SIG-M5 treated with dmso at 0.1 percent for 504 hours (cell line): ENCODE results near the gene C12orf57.
A peak's percentile ranks its signal among the peaks of the same experiment; 100 is the strongest.

Experiments
- DNase-seq: peaks from one replicate; lab custom pipeline; 2025; ENCODE audit not compliant: unreplicated experiment; lab: John Stamatoyannopoulos, UW

C12orf57 gene

DNA sequence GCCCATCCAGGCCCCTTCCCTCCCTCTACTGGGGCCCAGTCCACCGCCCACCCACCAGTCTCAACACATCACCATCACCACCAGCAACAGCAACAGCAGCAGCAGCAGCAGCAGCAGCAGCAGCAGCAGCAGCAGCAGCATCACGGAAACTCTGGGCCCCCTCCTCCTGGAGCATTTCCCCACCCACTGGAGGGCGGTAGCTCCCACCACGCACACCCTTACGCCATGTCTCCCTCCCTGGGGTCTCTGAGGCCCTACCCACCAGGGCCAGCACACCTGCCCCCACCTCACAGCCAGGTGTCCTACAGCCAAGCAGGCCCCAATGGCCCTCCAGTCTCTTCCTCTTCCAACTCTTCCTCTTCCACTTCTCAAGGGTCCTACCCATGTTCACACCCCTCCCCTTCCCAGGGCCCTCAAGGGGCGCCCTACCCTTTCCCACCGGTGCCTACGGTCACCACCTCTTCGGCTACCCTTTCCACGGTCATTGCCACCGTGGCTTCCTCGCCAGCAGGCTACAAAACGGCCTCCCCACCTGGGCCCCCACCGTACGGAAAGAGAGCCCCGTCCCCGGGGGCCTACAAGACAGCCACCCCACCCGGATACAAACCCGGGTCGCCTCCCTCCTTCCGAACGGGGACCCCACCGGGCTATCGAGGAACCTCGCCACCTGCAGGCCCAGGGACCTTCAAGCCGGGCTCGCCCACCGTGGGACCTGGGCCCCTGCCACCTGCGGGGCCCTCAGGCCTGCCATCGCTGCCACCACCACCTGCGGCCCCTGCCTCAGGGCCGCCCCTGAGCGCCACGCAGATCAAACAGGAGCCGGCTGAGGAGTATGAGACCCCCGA is 7.0 kb upstream of the C12orf57 start:
- DNase-seq, result peak; percentile 56

DNA sequence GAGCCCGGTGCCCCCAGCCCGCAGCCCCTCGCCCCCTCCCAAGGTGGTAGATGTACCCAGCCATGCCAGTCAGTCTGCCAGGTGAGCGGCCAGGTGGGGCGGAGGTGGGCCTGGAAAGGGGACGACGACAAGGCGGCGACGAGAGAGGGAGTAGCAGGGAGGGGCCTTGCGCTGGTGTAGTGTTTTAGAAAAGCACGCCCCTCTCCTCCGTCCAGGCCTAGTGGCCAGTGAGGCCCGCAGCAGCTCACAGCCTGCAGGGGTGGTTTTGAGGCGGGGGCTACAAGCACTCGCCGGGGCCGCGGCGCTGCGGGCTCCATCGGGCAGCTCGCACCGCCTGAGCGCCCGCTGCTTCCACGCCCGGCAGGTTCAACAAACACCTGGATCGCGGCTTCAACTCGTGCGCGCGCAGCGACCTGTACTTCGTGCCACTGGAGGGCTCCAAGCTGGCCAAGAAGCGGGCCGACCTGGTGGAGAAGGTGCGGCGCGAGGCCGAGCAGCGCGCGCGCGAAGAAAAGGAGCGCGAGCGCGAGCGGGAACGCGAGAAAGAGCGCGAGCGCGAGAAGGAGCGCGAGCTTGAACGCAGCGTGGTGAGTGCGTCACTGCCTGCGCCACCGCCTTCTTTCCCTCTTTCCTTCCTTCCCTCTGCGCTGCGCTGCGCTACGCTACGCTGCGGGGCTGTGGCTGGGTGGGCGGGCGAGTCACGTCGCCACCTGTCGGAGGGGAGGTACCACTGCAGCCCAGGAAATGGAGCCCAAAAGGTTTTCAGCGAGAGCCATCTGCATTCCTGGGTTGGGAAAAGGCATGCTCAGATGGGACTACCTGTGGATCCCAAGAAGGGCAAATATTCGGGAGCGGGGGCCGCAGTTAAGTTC is 6.1 kb upstream of the C12orf57 start:
- peak; percentile 97 for DNase-seq

DNA sequence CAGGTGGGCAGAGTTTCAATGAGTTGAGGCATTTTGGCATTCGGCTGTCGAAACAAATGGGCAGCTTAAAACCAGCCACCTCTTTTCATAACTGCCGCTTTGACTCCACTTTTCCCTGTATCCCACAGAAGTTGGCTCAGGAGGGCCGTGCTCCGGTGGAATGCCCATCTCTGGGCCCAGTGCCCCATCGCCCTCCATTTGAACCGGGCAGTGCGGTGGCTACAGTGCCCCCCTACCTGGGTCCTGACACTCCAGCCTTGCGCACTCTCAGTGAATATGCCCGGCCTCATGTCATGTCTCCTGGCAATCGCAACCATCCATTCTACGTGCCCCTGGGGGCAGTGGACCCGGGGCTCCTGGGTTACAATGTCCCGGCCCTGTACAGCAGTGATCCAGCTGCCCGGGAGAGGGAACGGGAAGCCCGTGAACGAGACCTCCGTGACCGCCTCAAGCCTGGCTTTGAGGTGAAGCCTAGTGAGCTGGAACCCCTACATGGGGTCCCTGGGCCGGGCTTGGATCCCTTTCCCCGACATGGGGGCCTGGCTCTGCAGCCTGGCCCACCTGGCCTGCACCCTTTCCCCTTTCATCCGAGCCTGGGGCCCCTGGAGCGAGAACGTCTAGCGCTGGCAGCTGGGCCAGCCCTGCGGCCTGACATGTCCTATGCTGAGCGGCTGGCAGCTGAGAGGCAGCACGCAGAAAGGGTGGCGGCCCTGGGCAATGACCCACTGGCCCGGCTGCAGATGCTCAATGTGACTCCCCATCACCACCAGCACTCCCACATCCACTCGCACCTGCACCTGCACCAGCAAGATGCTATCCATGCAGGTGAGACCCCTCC is 5.2 kb upstream of the C12orf57 start:
- DNase-seq, result no peak

DNA sequence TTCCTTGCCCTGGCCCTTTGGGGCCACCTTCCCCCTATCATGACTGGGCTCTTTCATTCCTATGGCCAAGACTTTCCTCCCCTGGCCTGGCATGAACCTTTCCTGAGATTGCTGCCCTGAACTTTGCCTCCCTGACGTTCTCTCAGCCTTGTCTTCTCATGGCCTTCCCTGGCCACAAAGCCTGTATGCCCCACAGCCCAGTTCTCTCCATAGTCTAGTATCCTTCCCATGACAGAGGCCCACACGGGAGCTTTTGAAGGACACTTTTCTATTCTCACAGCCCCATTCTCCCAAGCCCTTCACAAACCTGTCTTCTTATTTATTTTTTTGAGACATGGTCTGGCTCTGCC is 4.7 kb upstream of the C12orf57 start:
- DNase-seq, result no peak

DNA sequence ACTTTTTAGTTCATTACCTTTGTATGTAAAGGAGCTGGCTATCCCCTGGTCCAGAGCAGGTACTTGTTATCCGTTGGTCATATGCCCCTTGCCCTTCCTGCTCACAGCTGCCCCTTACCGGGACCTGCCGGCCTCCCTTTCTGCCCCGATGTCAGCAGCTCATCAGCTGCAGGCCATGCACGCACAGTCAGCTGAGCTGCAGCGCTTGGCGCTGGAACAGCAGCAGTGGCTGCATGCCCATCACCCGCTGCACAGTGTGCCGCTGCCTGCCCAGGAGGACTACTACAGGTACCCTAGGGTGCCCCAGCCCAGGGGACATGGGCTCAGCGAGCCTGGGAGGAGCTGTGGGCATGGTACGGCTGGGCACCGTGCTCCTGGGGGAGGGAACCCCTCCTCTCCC is 2.6 kb upstream of the C12orf57 start:
- DNase-seq, result no peak

DNA sequence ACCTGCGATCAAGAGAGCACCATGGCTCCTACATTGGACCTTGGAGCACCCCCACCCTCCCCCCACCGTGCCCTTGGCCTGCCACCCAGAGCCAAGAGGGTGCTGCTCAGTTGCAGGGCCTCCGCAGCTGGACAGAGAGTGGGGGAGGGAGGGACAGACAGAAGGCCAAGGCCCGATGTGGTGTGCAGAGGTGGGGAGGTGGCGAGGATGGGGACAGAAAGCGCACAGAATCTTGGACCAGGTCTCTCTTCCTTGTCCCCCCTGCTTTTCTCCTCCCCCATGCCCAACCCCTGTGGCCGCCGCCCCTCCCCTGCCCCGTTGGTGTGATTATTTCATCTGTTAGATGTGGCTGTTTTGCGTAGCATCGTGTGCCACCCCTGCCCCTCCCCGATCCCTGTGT is 2.0 kb upstream of the C12orf57 start:
- DNase-seq, result no peak

DNA sequence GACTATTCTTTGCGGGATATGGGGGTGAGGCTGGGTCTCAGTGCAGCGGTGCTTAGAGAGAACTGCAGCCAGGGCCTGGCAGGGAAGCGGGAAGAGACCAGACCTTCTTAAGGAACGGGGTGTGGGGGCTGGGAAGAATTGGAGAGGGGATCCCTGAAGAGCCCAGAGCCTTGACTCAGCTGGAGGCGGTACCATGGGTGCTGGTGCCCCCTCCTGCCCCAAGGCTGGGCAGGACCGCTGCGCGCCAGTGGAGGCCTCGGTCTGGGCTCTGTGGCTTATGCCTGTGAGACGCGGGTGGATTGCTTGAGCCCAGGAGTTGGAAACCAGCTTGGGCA is 1.5 kb upstream of the C12orf57 start:
- no peak for DNase-seq

DNA sequence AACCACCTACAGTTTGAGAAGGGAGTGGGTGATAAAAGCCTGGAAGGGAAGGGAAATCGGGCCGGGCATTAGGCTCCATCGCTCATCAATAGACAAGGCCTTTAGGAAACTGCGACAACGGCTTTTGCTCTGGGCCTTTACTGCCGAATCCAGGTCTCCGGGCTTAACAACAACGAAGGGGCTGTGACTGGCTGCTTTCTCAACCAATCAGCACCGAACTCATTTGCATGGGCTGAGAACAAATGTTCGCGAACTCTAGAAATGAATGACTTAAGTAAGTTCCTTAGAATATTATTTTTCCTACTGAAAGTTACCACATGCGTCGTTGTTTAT is 467 bp upstream of the C12orf57 start:
- peak; percentile 95 for DNase-seq

DNA sequence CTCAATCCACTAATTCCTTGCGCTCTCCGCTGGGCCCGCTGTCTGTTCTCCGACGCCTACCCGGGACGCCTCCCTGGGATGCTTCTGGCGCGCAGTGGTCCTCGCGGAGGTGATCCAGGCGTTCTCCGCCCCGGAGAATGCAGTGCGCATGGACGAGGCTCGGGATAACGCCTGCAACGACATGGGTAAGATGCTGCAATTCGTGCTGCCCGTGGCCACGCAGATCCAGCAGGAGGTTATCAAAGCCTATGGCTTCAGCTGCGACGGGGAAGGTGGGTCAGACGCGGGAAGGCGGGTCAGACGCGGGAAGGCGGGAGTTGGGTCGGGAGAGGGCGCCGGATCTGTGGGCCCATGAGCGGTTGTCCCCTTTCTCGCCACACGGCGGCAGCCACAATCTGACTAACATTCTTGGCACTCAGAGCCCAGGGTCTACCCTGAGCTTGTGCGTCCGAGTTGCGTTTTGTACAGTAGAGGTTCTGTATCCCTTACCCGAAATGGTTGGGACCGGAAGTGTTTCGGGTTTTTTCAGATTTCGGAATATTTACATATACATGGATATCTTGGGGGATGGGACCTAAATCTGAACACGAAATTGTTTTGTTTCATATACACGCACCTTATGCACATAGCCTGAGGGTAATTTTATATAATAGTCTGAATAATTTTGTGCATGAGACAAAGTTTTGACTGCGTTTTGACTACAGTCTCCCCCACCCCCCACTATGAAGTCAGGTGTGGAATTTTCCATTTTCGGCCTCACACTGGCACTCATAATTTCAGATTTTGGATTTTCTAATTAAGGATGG is 762 bp downstream of the C12orf57 start:
- peak; percentile 96 for DNase-seq

DNA sequence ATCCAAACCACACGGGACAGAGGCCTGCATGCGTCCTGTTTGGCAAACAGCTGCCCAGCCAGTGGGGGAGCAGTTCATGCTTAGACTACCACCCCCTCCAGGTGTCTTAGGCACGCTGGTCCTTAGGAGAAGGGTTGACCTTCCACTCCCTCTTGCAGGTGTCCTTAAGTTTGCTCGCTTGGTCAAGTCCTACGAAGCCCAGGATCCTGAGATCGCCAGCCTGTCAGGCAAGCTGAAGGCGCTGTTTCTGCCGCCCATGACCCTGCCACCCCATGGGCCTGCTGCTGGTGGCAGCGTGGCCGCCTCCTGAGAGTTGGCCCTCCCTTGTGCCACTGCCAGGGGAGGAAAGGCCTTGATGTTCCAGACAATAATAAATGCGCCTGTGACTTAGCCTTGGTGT is 1.8 kb downstream of the C12orf57 start:
- DNase-seq, result no peak

DNA sequence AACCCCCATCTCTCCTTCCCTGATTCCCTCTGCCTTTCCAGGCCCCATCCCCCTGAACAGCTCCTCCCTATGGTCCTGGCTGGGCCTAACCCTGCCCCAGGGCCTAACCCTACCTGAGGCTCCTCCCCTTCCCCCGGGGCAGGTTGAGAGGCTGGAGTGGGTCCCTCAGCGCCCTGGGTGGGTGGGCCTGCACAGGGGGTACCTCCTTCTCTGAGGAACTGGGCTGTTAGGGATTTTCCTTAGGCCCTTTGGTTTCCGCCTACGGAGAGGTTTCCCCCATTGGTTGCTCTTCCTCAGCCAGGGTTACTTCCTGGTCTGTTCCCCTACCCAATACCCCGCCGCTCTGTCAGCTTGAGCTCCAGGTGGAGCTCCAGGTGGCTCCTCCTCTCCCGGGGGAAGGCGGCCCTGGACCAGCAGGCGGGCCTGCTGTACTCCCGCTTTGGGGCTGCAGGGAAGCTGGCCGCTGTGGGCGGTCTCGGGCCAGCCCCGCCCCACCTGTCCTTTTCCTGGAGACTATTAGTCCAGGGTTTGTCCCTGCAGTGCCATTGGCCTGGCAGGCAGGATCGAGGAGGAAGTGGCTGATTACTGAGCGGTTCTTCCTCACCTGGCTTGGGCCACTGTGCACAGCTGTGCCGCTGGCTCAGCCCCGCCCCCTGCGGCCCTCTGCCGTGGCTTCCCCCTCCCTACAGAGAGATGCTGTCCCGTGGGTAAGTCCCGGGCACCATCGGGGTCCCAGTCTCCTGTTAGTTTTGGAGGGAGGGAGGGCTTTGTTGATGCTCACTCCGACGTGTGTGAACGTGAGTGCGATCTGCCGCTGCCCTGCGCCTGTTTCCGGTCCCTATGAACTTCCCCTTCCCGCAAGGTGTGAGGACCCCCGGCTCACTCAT is 2.5 kb downstream of the C12orf57 start:
- DNase-seq, result peak; percentile 48

DNA sequence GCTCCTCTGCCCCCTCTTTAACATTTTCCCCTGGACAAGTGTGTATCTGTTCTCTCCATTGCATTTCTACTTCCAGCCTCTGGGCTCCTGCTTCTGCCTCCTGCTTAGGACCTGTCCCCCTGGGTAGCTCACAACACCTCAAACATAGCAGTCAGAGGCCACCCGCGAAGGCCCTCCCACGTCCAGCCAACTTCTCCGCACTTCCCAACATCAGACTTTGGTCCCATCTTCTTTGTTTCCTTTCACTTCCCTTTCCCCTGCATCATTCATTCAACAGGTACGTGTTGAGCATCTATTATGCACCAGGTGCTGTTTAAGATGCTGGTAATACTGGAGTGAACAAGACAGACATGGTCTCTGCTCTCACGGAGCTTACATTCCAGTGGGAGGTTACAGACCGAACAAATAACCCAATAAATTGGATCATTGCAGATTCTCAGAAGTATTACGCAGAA is 3.1 kb downstream of the C12orf57 start:
- DNase-seq, result no peak

DNA sequence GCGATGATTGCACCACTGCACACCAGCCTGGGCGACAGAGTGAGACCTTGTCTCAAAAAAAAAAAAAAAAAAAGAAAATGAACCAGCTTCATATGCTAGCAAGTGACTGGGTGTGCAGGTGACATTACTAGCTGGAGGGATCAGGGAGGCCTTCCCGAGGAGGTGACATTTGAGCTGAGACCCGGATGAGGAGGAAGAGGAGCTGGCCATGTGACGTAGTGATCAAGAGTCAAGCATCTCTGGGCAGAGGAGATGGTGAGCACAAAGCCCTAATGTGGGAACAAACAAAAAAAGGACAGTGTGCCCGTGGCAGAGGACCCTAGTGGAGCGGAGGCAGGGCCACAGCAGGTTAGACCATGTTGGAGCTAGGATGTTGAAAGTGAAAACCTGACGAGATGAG is 3.8 kb downstream of the C12orf57 start:
- DNase-seq, result no peak

DNA sequence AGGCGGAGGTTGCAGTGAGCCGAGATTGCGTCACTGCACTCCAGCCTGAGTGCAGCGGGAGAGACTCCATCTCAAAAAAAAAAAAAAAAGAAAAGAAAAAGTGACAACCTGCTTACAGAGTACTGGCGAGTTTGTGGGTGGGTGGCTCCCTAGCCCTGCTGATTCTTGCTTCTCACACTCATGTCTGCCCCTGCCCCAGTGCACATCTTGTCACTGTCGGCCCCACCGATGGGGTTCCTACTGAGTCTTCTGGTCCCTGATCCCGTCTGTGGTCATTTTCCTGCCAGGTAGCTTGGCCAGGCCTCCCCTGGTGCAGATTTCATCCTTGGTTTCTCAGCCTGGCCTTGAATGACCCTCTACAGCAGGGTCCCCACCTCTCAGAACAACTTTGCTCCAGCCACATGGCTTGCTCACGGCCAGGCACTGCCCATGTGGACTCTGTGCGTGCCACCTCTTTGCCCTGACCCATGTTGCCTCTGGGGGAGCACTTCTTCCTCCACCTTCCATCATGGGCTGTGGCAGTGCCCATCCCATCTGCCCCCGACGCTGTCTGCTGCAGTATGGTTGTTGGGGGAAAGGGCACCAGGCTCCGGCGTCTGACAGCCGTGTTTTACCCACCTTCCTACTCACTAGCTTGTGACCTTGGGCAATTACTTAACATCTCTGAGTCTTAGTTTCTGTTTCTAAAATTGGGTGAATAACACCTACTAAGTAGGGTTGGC is 5.2 kb downstream of the C12orf57 start:
- no peak for DNase-seq

DNA sequence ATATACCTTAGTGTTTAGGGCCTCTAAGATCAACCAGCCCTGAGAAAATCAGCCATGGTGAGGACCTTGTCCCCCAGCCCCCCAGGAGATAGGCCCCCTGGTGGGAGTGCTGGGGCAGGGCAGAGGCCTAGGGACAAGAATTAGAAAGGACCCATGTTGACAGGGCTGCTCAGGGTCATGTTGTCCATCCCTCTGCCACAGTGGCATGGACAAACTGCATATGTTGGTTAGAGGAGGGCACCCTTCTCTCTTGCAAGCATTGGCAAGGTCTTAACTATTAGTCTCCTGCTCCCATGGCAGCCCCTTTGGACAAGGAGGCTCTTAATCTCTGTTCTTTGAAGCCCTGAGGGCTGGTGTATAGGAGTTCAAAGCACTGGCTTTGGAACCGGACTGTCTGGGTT is 6.6 kb downstream of the C12orf57 start:
- DNase-seq, result peak; percentile 41

DNA sequence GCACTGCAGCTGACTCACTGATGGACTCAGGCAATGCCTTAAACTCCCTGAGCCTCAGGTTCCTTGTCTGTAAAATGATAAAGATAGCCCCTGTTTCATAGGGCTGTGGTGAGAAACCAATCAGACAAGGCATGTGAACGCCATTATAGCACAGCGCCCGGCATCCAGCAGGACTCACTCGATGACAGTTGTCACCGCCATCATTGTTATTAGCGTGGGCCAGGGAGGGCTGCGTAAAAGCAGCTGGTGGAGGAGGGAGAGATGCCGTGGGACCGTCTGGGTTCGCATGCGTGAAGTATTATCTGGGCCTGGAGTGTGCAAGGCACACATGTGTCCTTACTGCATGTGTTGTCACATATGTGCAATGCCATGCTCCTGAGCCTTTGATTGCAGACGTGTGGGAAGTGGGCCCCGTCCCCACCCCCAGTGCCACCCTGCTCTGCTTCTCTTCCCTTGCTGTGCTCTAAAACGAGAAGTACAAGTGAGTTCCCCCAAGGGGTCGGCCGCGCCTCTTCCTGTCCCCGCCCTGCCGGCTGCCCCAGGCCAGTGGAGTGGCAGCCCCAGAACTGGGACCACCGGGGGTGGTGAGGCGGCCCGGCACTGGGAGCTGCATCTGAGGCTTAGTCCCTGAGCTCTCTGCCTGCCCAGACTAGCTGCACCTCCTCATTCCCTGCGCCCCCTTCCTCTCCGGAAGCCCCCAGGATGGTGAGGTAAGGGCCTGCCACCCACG is 7.2 kb downstream of the C12orf57 start, which contains the start of gene PTPN6:
TSS of gene PTPN6 (plus strand) at position 546 of the 730 bp plus-strand sequence. CDS start at position 703, 157 bp downstream.
- peak; percentile 96 for DNase-seq

DNA sequence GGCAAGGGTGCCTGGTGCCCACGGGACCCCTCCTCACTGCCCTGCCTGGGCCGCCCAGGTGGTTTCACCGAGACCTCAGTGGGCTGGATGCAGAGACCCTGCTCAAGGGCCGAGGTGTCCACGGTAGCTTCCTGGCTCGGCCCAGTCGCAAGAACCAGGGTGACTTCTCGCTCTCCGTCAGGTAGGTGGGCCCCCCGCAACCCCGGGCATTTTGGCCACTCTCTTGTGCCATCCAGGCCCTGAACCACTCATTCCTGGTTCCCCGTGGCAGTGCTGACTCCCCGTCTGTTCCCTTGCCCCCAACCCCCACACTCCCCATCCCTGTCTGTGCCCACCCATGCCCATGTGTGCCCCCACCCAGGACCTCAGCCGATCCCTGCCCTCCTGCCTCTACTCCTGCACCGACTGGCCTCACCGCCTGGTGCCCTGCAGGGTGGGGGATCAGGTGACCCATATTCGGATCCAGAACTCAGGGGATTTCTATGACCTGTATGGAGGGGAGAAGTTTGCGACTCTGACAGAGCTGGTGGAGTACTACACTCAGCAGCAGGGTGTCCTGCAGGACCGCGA is 7.8 kb downstream of the C12orf57 start:
- no peak for DNase-seq
